HG03064 (cell line): ENCODE results near the gene NAB2.

Source experiments
- ATAC-seq: cut with Tn5 transposase; IDR thresholded peaks from one replicate; pipeline ENCODE4 v1.9.1; 2021; ENCODE audit warnings: low read depth; ENCODE audit not compliant: unreplicated experiment

The NAB2 gene

GRCh38 chr12:57129321-57129842 lies 40.5 kb downstream of the NAB2 start:
- ATAC-seq: no peak

DNA sequence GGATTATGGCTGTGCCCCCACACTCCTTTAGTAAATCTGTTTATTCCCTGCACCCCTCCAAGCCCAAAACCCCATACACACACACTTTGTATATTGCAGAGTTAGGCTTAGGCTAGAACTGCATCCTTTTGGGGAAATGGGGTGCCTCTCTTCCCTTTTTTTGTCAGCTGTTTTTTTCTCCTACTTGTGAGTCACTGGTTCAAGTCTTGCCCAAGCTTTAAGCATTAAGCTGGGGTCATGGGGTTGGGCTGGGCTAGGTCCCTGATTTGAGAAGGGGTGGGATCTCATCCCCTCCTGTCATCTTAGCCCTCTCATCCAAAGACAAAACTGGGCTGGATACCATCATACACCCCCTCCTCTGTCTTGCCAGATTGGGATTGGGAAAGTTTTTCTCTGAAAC lies 41.0 kb downstream of the NAB2 start:
- no peak for ATAC-seq

- ATAC-seq: no peak
These were observed 42.0 kb downstream of the NAB2 start for GRCh38 chr12:57130941-57131340.

GRCh38 chr12:57131896-57132744 lies 43.2 kb downstream of the NAB2 start:
- no peak for ATAC-seq

DNA sequence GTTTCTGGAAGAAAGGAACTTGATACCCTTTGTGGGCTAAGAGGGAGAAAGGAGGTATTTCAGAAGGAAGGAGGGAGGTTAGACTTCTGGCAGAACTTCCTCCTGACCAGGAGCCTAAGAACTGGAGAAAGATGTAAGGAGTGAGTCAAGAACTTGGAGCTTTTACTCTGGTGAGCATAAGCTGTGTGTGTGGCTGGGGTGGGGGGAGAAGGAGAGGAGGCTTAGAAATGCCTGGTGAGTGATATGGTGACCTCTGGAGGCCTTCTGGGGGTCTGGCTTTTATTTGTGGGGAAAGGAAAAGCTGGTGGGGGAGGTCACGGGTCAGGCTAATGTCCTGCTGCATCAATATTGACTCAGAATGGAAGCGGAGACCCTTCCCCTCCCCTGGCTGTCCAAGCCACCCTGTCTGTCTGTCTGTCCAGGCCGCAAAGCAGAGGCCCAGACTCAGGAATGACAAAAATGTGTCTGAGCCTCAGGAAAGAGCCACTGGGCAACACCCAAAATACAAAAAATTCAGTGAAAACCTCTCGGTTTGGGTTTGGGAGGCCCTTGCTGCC lies 44.2 kb downstream of the NAB2 start:
- ATAC-seq: no peak

DNA sequence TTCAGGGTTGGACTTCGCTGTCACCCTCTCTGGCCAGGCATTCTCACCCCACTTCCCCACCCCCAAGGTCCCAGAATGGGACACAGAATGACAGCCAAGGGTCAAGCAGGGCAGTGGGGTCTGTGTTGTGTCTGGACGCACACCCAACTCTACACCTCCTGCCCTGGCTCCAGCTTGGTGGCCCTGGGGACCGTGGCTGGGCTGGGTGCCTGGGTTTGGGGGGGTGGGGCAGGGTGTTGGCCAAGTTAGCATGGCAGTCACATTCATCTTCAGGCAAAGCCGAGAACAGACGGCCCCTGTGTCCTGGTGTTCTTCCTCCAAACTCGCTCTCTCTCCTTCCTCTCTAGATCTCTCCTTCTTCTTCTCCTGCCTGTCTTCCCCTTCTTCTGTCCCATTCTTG lies 45.0 kb downstream of the NAB2 start:
- ATAC-seq: no peak

GRCh38 chr12:57134949-57135348 lies 46.0 kb downstream of the NAB2 start:
- ATAC-seq: no peak

- ATAC-seq: no peak
These were observed 46.8 kb downstream of the NAB2 start for GRCh38 chr12:57135527-57136326.

DNA sequence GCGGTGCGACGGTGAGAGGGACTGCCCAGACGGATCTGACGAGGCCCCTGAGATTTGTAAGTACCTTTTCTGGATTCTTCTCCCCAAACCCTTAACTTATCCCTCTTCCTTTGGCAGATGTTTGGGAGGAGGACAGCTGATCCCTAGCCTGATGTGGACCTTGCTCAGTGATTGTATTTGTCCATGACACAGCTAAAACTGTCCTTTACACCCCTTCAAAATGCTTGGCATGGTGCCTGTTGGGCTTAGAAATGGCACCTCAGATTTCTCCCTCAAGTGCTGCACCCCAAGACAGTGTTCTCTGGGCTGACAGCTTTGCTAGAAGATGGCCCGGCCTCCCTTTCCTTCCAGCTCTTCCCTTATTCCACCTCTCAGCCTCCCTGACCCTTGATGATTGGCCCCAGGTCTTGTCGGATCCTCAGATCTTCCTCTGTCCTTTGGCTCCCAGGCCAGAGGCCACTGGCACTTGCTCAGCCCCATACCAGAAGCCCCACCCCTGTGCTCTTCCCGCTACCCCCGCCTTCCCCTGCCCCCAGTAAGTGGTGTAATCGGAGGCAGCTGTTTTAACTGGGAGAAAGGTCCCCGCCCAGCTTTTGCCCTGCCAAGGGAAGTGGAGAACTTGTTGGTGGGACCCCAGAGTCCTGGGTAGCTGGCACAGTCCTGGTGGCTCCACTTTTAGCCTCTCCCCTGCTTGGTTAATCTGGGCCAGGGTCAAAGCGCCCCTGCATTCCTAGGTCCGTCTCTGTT lies 49.8 kb downstream of the NAB2 start:
- no peak for ATAC-seq

GRCh38 chr12:57139796-57140649 lies 51.1 kb downstream of the NAB2 start:
- no peak for ATAC-seq

- no peak for ATAC-seq
These were observed 52.3 kb downstream of the NAB2 start for GRCh38 chr12:57141249-57141648.

DNA sequence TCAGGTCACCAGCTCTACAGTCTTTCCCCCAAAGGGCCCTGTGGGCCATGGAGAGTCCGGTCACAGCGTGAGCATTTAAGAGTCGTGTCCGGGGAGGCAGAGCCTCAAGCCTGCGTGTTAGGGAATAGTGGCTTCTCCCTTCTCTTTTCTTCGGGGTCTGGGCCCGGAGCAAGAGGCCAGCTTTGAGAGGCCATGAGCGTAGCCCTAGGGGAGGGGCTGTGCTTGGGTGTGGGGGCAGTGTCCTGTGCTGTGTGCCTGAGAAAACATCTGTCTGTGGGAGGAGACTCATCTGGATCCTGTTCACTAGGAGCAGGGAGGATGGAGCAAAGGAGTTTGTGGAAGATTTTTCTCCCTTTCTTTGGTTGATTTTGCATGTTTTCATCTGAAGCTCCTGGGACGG lies 53.2 kb downstream of the NAB2 start:
- ATAC-seq: no peak

DNA sequence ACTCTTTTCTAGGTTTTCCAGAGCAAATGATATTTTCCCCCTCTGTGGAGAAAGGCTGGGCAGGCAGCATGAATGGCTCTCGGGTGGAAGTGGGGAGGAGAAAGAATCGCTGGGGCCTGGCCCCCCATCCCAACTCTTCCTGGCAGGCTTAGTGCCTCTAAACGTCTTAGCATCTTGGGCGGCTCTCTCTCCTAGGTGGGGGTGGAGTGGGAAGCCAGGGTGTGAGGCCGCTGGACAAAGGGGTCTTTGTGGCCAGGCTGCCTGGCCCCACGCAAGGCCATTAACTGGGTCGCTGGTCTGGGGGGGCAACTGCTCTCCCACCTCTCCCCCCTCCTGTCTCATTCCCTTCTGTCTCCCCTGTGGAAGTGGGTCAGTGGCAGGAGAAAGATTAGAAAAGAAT lies 53.8 kb downstream of the NAB2 start:
- no peak for ATAC-seq

GRCh38 chr12:57143454-57143853 lies 54.5 kb downstream of the NAB2 start:
- ATAC-seq: no peak
